ENCODE measurements around the gene DCDC2.

The DCDC2 gene

DNA sequence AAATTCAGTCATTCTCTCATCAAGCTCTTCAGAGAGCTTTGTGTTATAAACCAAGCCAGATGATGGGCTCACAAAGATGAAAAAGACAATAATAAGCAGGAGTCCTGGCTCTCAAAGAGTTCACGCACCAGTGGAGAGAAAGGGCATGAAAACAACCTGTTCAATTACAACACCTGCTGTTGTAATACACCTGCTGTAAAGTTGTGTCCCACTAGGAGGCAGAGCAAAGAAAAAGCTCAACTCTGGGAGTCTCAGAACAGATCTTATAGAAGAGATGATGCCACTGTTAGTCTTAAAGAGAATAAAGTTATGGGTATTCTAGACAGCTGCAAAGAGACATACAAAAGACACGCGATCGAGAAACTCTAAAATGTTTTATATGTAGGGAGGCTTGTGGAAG lies 100.6 kb downstream of the DCDC2 start:
- H3K4me3 ChIP-seq (ENCODE audit: low read depth, low read length): no peak overlapping the region
- no peak for DNase-seq (ENCODE audit: low read depth)
- TF ChIP-seq, protein P1, sequence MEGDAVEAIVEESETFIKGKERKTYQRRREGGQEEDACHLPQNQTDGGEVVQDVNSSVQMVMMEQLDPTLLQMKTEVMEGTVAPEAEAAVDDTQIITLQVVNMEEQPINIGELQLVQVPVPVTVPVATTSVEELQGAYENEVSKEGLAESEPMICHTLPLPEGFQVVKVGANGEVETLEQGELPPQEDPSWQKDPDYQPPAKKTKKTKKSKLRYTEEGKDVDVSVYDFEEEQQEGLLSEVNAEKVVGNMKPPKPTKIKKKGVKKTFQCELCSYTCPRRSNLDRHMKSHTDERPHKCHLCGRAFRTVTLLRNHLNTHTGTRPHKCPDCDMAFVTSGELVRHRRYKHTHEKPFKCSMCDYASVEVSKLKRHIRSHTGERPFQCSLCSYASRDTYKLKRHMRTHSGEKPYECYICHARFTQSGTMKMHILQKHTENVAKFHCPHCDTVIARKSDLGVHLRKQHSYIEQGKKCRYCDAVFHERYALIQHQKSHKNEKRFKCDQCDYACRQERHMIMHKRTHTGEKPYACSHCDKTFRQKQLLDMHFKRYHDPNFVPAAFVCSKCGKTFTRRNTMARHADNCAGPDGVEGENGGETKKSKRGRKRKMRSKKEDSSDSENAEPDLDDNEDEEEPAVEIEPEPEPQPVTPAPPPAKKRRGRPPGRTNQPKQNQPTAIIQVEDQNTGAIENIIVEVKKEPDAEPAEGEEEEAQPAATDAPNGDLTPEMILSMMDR (IDR thresholded peaks at IDR 0.05; ENCODE audit: control insufficient read depth, extremely low read depth, insufficient read depth): peak; percentile 36

DNA sequence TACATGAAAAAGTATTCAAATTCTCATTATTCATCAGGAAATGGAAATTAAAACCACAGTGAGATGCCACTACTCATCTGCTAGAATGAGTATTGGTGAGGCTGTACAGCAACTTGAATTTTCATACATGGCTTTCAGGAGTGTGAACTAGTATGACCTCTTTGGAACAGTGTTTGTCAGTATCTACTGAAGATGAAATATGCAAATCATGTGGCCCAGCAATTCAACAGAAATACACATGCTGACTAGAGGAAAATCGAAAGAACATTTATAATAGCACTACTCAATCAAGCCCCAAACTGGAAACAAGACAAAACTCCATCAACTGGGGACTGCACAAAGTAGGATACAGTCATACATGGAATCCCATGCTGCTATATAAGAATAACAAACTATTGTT lies 102.2 kb downstream of the DCDC2 start:
- TF ChIP-seq, protein P1 (IDR thresholded peaks at IDR 0.05; ENCODE audit: control insufficient read depth, extremely low read depth, insufficient read depth): no peak
- DNase-seq (ENCODE audit: low read depth): no peak
- H3K4me3 ChIP-seq (ENCODE audit: low read depth, low read length): no peak overlapping the region

DNA sequence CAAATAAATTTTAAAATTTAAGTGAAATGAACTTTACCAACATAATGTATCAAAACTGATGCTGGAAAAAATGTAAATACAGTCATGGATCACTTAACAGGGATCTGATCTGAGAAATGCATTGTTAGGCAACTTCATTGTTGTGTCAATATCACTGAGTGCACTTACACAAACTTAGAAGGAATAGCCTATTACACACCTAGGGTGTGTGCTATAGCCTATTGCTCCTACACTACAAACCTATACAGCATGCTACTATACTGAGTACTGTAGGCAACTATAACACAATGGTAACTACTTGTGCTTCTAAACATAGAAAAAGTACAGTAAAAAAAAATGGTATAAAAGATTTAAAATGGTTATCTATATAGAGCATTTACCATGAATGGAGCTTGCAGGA lies 104.5 kb downstream of the DCDC2 start:
- DNase-seq (ENCODE audit: low read depth): no peak
- no peak overlapping the region for H3K4me3 ChIP-seq (ENCODE audit: low read depth, low read length)
- TF ChIP-seq, protein P1 (IDR thresholded peaks at IDR 0.05; ENCODE audit: control insufficient read depth, extremely low read depth, insufficient read depth): no peak

DNA sequence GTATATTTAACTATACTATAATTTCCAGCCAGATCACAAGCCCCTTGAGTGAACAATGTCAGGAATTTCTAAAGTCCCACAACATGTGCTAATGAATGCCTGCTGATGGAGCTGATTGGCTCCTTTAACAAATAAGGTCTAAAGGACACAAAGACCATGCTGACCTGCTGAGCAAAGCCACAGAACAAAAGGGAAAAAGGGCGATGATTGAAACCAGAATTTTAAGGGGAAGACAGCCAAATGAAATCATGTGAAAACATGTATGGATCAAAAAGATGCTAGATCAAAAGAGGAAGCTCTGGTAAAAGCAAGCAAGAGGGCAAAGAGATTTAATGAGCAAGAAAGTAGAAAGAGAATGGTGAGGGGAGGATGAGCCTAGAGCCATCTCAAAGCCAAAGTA lies 105.6 kb downstream of the DCDC2 start:
- H3K4me3 ChIP-seq (ENCODE audit: low read depth, low read length): no peak overlapping the region
- TF ChIP-seq, protein P1 (IDR thresholded peaks at IDR 0.05; ENCODE audit: control insufficient read depth, extremely low read depth, insufficient read depth): no peak
- no peak for DNase-seq (ENCODE audit: low read depth)

DNA sequence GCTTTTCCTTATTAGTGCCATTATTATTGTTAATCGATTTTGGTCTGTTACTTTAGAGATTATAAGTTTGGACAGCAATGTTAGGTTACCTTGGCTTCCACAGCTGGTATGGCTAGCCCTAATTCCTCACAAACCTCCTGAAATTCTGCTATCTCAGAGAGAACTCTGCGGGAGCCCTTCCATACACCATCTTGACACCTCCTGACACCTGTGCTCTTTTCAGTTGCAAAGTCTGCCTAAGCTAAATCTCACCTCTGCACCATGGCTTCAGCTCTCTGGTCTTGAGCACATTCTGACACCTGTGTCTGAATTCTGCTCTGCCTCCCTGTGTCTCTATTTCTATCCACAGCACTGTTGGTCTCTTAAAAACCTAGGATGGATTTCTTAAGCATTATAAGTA lies 106.5 kb downstream of the DCDC2 start:
- H3K4me3 ChIP-seq (ENCODE audit: low read depth, low read length): no peak overlapping the region
- TF ChIP-seq, protein P1 (IDR thresholded peaks at IDR 0.05; ENCODE audit: control insufficient read depth, extremely low read depth, insufficient read depth): no peak
- no peak for DNase-seq (ENCODE audit: low read depth)

DNA sequence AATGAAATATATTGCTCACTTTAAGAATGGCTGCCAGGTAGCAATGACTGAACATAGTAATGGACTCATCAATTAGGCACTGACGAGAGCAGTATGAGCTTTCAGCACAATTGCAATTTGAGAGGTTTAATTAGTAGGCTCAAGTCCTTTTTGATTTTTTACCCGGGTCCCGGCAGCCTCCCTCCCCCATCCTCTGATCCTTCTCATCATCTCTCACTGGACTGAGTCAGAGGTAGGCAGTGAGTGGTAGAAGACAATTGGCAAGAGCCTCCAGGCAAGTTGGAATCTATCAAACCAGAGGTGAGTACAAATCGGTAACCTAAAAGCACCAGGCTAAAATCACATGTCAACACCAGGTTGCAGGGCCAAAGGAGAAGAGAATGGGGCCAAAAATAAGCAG lies 107.9 kb downstream of the DCDC2 start:
- TF ChIP-seq, protein P1 (IDR thresholded peaks at IDR 0.05; ENCODE audit: control insufficient read depth, extremely low read depth, insufficient read depth): no peak
- no peak for DNase-seq (ENCODE audit: low read depth)
- H3K4me3 ChIP-seq (ENCODE audit: low read depth, low read length): no peak overlapping the region

DNA sequence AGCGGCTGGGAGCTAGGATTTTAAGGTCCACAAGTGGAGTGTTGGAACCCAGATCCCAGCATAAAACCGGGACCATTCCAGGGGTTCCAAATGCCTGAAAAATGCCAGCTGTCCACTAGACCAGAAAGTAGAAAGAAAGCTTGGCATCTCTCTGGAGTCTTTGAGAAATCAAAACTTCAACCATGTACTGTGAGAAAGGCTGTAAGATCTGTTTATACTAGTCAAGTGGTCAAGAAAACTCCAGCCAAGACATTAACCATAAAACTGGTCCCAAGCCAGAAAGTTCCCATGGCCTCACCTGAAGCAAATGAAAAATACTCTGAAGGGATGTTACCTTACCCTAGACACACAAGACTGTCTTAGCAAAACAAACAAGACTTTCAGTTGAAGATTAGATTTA lies 112.6 kb downstream of the DCDC2 start:
- DNase-seq (ENCODE audit: low read depth): peak; percentile 13
- H3K4me3 ChIP-seq (ENCODE audit: low read depth, low read length): no peak overlapping the region
- TF ChIP-seq, protein P1 (IDR thresholded peaks at IDR 0.05; ENCODE audit: control insufficient read depth, extremely low read depth, insufficient read depth): no peak

All from LNCaP clone FGC (cell line).